HG02840 (cell line): ENCODE data around the gene TMEM175.

Source experiments
- ATAC-seq: cut with Tn5 transposase; IDR thresholded peaks from one replicate; pipeline ENCODE4 v1.9.1; 2021; ENCODE audit warnings: mild to moderate bottlenecking, moderate library complexity, moderate number of reproducible peaks; ENCODE audit not compliant: unreplicated experiment, low FRiP score

Gene TMEM175

GRCh38 chr4:945274-946102 is 13.2 kb downstream of the TMEM175 start:
- no peak for ATAC-seq

GRCh38 chr4:946103-946450 is 13.8 kb downstream of the TMEM175 start:
- ATAC-seq: no peak

GRCh38 chr4:946517-947471 is 14.5 kb downstream of the TMEM175 start:
- ATAC-seq: no peak

- no peak for ATAC-seq
Observed at GRCh38 chr4:947491-947971, 15.3 kb downstream of the TMEM175 start.

- no peak for ATAC-seq
Observed at GRCh38 chr4:948101-948935, 16.1 kb downstream of the TMEM175 start.

GRCh38 chr4:948936-949300 is 16.7 kb downstream of the TMEM175 start:
- ATAC-seq: no peak

GRCh38 chr4:949656-950055 is 17.4 kb downstream of the TMEM175 start:
- no peak for ATAC-seq

GRCh38 chr4:950136-951020 is 18.1 kb downstream of the TMEM175 start:
- ATAC-seq: no peak

- no peak for ATAC-seq
Observed at GRCh38 chr4:951186-951585, 18.9 kb downstream of the TMEM175 start.

GRCh38 chr4:951594-952468 is 19.6 kb downstream of the TMEM175 start:
- ATAC-seq: no peak

- ATAC-seq: no peak
Observed at GRCh38 chr4:952881-953573, 20.8 kb downstream of the TMEM175 start.

- ATAC-seq: no peak
Observed at GRCh38 chr4:953574-953915, 21.3 kb downstream of the TMEM175 start.

GRCh38 chr4:954211-955020 is 22.2 kb downstream of the TMEM175 start:
- ATAC-seq: no peak

- ATAC-seq: no peak
Observed at GRCh38 chr4:955161-955921, 23.1 kb downstream of the TMEM175 start.

GRCh38 chr4:955931-956381 is 23.7 kb downstream of the TMEM175 start:
- ATAC-seq: no peak

- ATAC-seq: no peak
Observed at GRCh38 chr4:956531-957230, 24.4 kb downstream of the TMEM175 start.
